ENCODE measurements around the gene FNBP1. TPM values are rescaled to one million over a fixed set of nuclear protein-coding genes. Genes with fewer than 3 reads are reported as not detected.
"Not testable (repeated sequence)": the region's sequence is repeated elsewhere in the genome, so short reads cannot be mapped to it uniquely, and the experiment has no call there.

FNBP1 gene
- total and polyA plus RNA-seq, 2 of the 13 experiments (the other 11 are each of a cell fraction or from before 2014, with no cell fraction given): 5.4 to 19.5 TPM

DNA sequence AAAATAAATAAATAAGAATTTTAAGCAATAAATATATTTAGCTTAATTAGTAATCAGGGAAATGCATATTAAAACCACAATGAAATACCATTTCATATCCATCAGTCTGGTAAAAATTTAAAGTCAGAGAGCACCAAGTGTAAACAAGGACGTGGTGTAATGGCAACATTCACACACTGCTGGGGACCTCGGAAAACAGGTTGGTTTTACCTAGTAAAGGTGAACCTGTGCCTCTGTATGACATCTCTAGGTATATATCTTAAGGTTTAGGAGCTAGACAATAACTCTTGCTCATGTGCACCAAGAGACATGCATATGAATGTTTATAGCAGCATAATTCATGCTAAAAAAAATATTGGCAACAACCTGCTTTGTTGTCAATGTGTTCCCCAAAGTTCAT lies 29.7 kb downstream of the FNBP1 start (continued):
- TF ChIP-seq RFX1 (IDR thresholded peaks at IDR 0.05): no peak
- TF ChIP-seq ZSCAN22 (CRISPR knock-in tag; IDR thresholded peaks at IDR 0.05): no peak
- no peak for TF ChIP-seq FOXC1 (CRISPR knock-in tag; IDR thresholded peaks at IDR 0.05; ENCODE audit: borderline replicate concordance)

DNA sequence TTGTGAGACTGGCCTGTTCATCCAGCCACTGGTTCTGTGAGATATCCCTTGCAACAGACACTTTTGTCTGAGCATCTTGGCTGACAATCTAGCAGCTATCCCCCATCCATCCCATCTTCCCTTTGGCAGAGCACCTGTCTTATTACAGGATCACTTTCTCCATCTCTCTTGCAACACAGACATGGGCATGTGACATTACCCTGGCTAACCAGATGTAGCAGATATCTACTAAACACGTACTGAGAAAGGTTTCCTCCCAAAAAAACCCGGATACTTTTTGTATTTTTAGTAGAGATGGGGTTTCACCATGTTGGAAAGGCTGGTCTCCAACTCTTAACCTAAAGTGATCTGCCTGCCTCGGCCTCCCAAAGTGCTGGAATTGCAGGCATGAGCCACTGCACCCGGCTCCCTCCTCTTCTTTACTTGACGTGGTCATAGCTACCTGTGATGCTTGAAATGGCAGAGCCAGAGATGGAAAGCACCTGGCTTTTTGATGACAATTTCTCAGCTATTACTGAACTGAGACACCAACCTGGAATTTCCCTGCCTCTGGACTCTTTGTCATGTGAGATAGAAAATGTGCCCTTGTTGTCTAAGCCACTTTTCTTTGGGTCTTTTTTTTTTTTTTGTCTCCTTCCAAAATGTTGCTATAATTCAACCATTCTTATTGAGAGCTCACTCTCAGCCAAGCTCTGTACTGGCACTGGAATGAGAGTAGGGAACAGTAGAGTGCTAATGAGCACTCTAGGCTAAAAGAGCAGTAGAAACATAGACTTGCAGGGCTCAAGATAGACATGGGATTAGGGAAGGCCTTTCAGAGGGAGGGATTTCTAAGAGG lies 32.6 kb downstream of the FNBP1 start:
- no peak for FAIRE-seq
- ChIA-PET POLR2A (no interaction called here), CTCF (ENCODE audit: low intra/inter-chr PET ratio, low total read pairs) (no interaction called here)
- in situ Hi-C loops (cut with HindIII; ENCODE audit: extremely low pct_ligation_motif_present, low pct_unique_long_range_greater_than_20kb): no loop called here
- Histone ChIP-seq H3K4me3 (replicated peaks in 1 of 3; ENCODE audit: insufficient read depth in 1 of 3, low read depth in 2 of 3, low read length in 3 of 3) (no peak overlapping the region), H2AFZ (ENCODE audit: low read length) (no peak overlapping the region), H3K4me2 (ENCODE audit: low read depth, low read length) (no peak overlapping the region), H3K79me2 (ENCODE audit: insufficient read depth, low read length) (peaks cover 13% of the 10 kb centered on the region), H3K36me3 (replicated peaks in 1 of 2; ENCODE audit: control insufficient read depth in 1 of 2, insufficient read depth in 2 of 2, low read length in 2 of 2) (no peaks in the 10 kb centered on the region), H4K20me1 (ENCODE audit: insufficient read depth, low read length) (no peaks in the 10 kb centered on the region; the same call in 1 of the 2 replicates), H3K27ac (ENCODE audit: extremely low read length, insufficient read depth, low read length) (no peak overlapping the region), H3K27me3 (ENCODE audit: control insufficient read depth in 1 of 2, insufficient read depth in 2 of 2, low read length in 2 of 2) (no peaks in the 10 kb centered on the region), H3K9me3 (ENCODE audit: low read length) (0 out of 2 replicates have a peak, but pooled peaks cover 5% of the 10 kb centered on the region), H3K9ac (ENCODE audit: insufficient read depth, low read depth, low read length) (no peak overlapping the region), H3K4me1 (ENCODE audit: insufficient read depth, low read length) (peaks cover 28% of the 10 kb centered on the region)
- no peak for DNase-seq (ENCODE audit: low spot score)
- no TSS peak for BruUV-seq (replicated peaks)
- TF ChIP-seq ATF7-NPFF (CRISPR knock-in tag; IDR thresholded peaks at IDR 0.05; ENCODE audit: low read depth): no peak
- TF ChIP-seq TCF7L2 (IDR thresholded peaks at IDR 0.05; ENCODE audit: low read depth, low read length): no peak
- no peak for TF ChIP-seq ZBTB20 (CRISPR knock-in tag; IDR thresholded peaks at IDR 0.05; ENCODE audit: borderline replicate concordance, low read depth)
- no peak for ATAC-seq
- WGBS (ENCODE audit: low lambda C conversion rate): 96% methylated on average over 5 of the region's 5 CpGs
- intact Hi-C loops (cut with micrococcal nuclease; ENCODE audit: unreplicated experiment): no loop called here

DNA sequence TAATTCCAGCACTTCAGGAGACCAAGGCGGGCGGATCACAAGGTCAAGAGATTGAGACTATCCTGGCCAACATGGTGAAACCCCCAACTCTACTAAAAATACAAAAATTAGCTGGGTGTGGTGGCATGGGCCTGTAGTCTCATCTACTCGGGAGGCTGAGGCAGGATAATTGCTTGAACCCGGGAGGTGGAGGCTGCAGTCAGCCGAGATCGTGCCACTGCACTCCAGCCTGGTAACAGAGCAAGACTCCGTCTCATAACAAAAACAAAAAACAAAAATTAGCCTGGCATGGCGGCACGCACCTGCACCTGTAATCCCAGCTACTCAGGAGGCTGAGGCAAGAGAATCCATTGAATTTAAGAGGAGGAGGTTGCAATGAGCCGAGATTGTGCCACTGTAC lies 33.4 kb downstream of the FNBP1 start:
- H3K4me1 ChIP-seq (ENCODE audit: insufficient read depth, low read length): peaks cover 28% of the 10 kb centered on the region
- FAIRE-seq; H3K27me3 ChIP-seq (ENCODE audit: control insufficient read depth in 1 of 2, insufficient read depth in 2 of 2, low read length in 2 of 2); H3K9ac ChIP-seq (ENCODE audit: insufficient read depth, low read depth, low read length); H2AFZ ChIP-seq (ENCODE audit: low read length); BruUV-seq (replicated peaks); POLR2A ChIA-PET; H3K79me2 ChIP-seq (ENCODE audit: insufficient read depth, low read length); DNase-seq (ENCODE audit: low spot score); H3K4me3 ChIP-seq (replicated peaks in 1 of 3; ENCODE audit: insufficient read depth in 1 of 3, low read depth in 2 of 3, low read length in 3 of 3); H3K9me3 ChIP-seq (ENCODE audit: low read length); H3K4me2 ChIP-seq (ENCODE audit: low read depth, low read length); in situ Hi-C loops (cut with HindIII; ENCODE audit: extremely low pct_ligation_motif_present, low pct_unique_long_range_greater_than_20kb); ATAC-seq; H3K36me3 ChIP-seq (replicated peaks in 1 of 2; ENCODE audit: control insufficient read depth in 1 of 2, insufficient read depth in 2 of 2, low read length in 2 of 2); H3K27ac ChIP-seq (ENCODE audit: extremely low read length, insufficient read depth, low read length); CTCF ChIA-PET (ENCODE audit: low intra/inter-chr PET ratio, low total read pairs); intact Hi-C loops (cut with micrococcal nuclease; ENCODE audit: unreplicated experiment); H4K20me1 ChIP-seq (ENCODE audit: insufficient read depth, low read length): not testable (repeated sequence)
- 97% methylated on average over 10 of the region's 10 CpGs for WGBS (ENCODE audit: low lambda C conversion rate)
